HCT116 (cell line): ENCODE results near the gene SGSH. TPM values are rescaled to one million over a fixed set of nuclear protein-coding genes. Genes with fewer than 3 reads are reported as not detected.

ENCODE experiments used
- ATAC-seq: fragments of 200-7000 bp; cut with Tn5 transposase; 2 replicates; pipeline ENCODE4 v1.9.1; 2020; ENCODE audit warnings: mild to moderate bottlenecking, moderate library complexity
- BruUV-seq: library from RNA; stranded (reverse); fragments of 400-500 nt; replicated peaks from 2 replicates; lab custom pipeline; 2021; lab: Mats Ljungman, UMichigan
- CTCF ChIA-PET: fragments of 300-600 bp; sonication (Branson Sonifier 250); formaldehyde crosslinking; loops from one replicate; lab custom pipeline; 2021; ENCODE audit warnings: antibody characterized with exemption; lab: Charles Lee
- POLR2A ChIA-PET: fragments of 300-600, 350-600 bp; sonication (Branson Sonifier 250); formaldehyde crosslinking; loops from one replicate; lab custom pipeline; 2021; ENCODE audit warnings: antibody characterized with exemption; lab: Charles Lee
- RAD21 ChIA-PET, 2 experiments: fragments of 300-600 bp; sonication (Branson Sonifier 250); formaldehyde crosslinking; loops; one replicate each; lab custom pipeline; 2023; ENCODE audit warnings: low total read pairs in 2 of 2; ENCODE audit not compliant: uncharacterized antibody in 2 of 2, unreplicated experiment in 2 of 2, low non-redundant PET in 1 of 2; lab: Charles Lee
- DNase-seq: peaks from one replicate; pipeline ENCODE4 v3.0.0-alpha.2; 2010; ENCODE audit warnings: low read depth, low spot score
- H2AFZ ChIP-seq: fragments of 200-600 bp; shearing (Covaris generic), sonication (generic); 2 replicates; pipeline ENCODE4 v1.6.1; 2017; ENCODE audit warnings: low read depth, mixed run types, mixed read lengths, antibody characterized with exemption, low read length; ENCODE audit not compliant: poor library complexity, severe bottlenecking
- H3K27ac ChIP-seq: 2 replicates; pipeline ENCODE4 v1.5.1; 2012; ENCODE audit warnings: low read depth, low read length
- H3K27me3 ChIP-seq: fragments of 200-600 bp; sonication (generic); 2 replicates; pipeline ENCODE4 v1.6.1; 2016; ENCODE audit warnings: mixed run types, low read length, mixed read lengths; ENCODE audit not compliant: insufficient read depth
- H3K36me3 ChIP-seq, 2 experiments: fragments of 200-500 bp in 1 of 2; fragments of 200-600 bp in 1 of 2; sonication (Bioruptor generic) in 1 of 2; sonication (generic) in 1 of 2; 2 replicates each; pipeline versions ENCODE4 v1.5.1 to v1.6.1; 2014 to 2016; ENCODE audit warnings: low read length in 2 of 2, inconsistent platforms in 1 of 2, mixed read lengths in 1 of 2, mixed run types in 1 of 2; ENCODE audit not compliant: insufficient read depth in 2 of 2, control insufficient read depth in 1 of 2
- H3K4me1 ChIP-seq, 2 experiments: fragments of 200-600 bp in 1 of 2; sonication (generic) in 1 of 2; 2 replicates each; pipeline versions ENCODE4 v1.5.1 to v1.6.1; 2012 to 2017; ENCODE audit warnings: low read length in 2 of 2, inconsistent platforms in 1 of 2, mild to moderate bottlenecking in 1 of 2, mixed read lengths in 1 of 2, mixed run types in 1 of 2, moderate library complexity in 1 of 2; ENCODE audit not compliant: insufficient read depth in 2 of 2, control insufficient read depth in 1 of 2
- H3K4me2 ChIP-seq: fragments of 200-600 bp; sonication (generic); 2 replicates; pipeline ENCODE4 v1.6.1; 2017; ENCODE audit warnings: mixed run types, low read length, mixed read lengths
- H3K4me3 ChIP-seq, 2 experiments: fragments of 200-600 bp in 1 of 2; sonication (generic) in 1 of 2; replicated peaks in 1 of 2; 2 replicates each; pipeline ENCODE4 v1.5.1; 2011 to 2016; ENCODE audit warnings: low read length in 2 of 2, control low read depth in 1 of 2, low read depth in 1 of 2, mild to moderate bottlenecking in 1 of 2, mixed read lengths in 1 of 2, mixed run types in 1 of 2
- H3K79me2 ChIP-seq: fragments of 200-600 bp; sonication (generic); 2 replicates; pipeline ENCODE4 v1.6.1; 2017; ENCODE audit warnings: mild to moderate bottlenecking, mixed run types, low read length, moderate library complexity, mixed read lengths; ENCODE audit not compliant: insufficient read depth
- H3K9ac ChIP-seq: fragments of 200-600 bp; sonication (generic); 2 replicates; pipeline ENCODE4 v1.6.1; 2016; ENCODE audit warnings: low read length, mixed read lengths
- H3K9me2 ChIP-seq: fragments of 200-600 bp; sonication (generic), shearing (Covaris generic); 2 replicates; pipeline ENCODE4 v1.6.1; 2017; ENCODE audit warnings: mixed run types, mild to moderate bottlenecking, moderate library complexity; ENCODE audit not compliant: insufficient read depth
- H3K9me3 ChIP-seq, 2 experiments: fragments of 200-500 bp in 1 of 2; fragments of 200-600 bp in 1 of 2; sonication (Bioruptor generic) in 1 of 2; sonication (generic) in 1 of 2; 2 replicates each; pipeline ENCODE4 v1.6.1; 2014 to 2017; ENCODE audit warnings: low read length in 2 of 2, mixed read lengths in 2 of 2, inconsistent platforms in 1 of 2, low read depth in 1 of 2, mild to moderate bottlenecking in 1 of 2, mixed run types in 1 of 2, moderate library complexity in 1 of 2; ENCODE audit not compliant: control insufficient read depth in 1 of 2, insufficient read depth in 1 of 2
- H4K20me1 ChIP-seq: fragments of 200-600 bp; sonication (generic), shearing (Covaris generic); 2 replicates; pipeline ENCODE4 v1.6.1; 2017; ENCODE audit warnings: mixed run types, mild to moderate bottlenecking, moderate library complexity; ENCODE audit not compliant: insufficient read depth
- CEBPB ChIP-seq: IDR thresholded peaks from 2 replicates; pipeline ENCODE4 v1.6.1; 2012; ENCODE audit warnings: low read depth
- JUND ChIP-seq: IDR thresholded peaks from 2 replicates; pipeline ENCODE4 v1.6.1; 2012
- MAX ChIP-seq: IDR thresholded peaks from 2 replicates; pipeline ENCODE4 v1.6.1; 2012
- POLR2A ChIP-seq: IDR thresholded peaks from 2 replicates; pipeline ENCODE4 v1.7.0; 2011; ENCODE audit warnings: borderline replicate concordance; ENCODE audit not compliant: insufficient read depth, insufficient read length; ENCODE audit errors: extremely low read depth
- POLR2AphosphoS5 ChIP-seq: IDR thresholded peaks from 2 replicates; pipeline ENCODE4 v1.6.1; 2011; ENCODE audit warnings: mild to moderate bottlenecking, low read depth, low read length, moderate library complexity
- RAD21 ChIP-seq: IDR thresholded peaks from 2 replicates; pipeline ENCODE4 v1.6.1; 2012; ENCODE audit warnings: low read depth, mild to moderate bottlenecking
- SRF ChIP-seq: IDR thresholded peaks from 2 replicates; pipeline ENCODE4 v1.6.1; 2012; ENCODE audit warnings: low read depth
- TCF7L2 ChIP-seq: IDR thresholded peaks from 2 replicates; pipeline ENCODE4 v1.7.0; 2011; ENCODE audit warnings: borderline replicate concordance, inconsistent platforms; ENCODE audit not compliant: insufficient read depth, insufficient read length; ENCODE audit errors: extremely low read depth
- YY1 ChIP-seq: IDR thresholded peaks from 2 replicates; pipeline ENCODE4 v1.6.1; 2011; ENCODE audit warnings: low read length, low read depth, moderate library complexity, mild to moderate bottlenecking; ENCODE audit not compliant: insufficient replicate concordance; ENCODE audit errors: extremely low read depth
- ZFX ChIP-seq: fragments of 450-650 bp; IDR thresholded peaks from 2 replicates; pipeline ENCODE4 v1.6.1; 2017
- ZNF274 ChIP-seq: fragments of 200-500 bp; sonication (Bioruptor generic); IDR thresholded peaks from 2 replicates; pipeline ENCODE4 v1.6.1; 2014; ENCODE audit warnings: mild to moderate bottlenecking, low read depth, low read length, inconsistent platforms
- intact Hi-C: fragments of 100-400 bp; cut with micrococcal nuclease; formaldehyde crosslinking; loops from 2 replicates; pipeline ENCODE4 v1.10.0; 2022
- total RNA-seq: library from RNA; stranded (reverse); gene quantifications from one replicate; pipeline ENCODE4 v1.2.1, GENCODE V29; 2021; ENCODE audit not compliant: unreplicated experiment

SGSH gene
- total RNA-seq, 1 experiment from 2014 or later, result 34.4 TPM

- Histone ChIP-seq H4K20me1 (no peaks in the 10 kb centered on the region), H3K79me2 (peaks cover 17% of the 10 kb centered on the region), H3K9ac (peak overlapping the region; percentile 93), H3K4me2 (peak overlapping the region; percentile 98), H3K27ac (peak overlapping the region; percentile 31; the same call in 1 of the 2 replicates), H3K27me3 (no peaks in the 10 kb centered on the region), H3K36me3 (peaks cover 0 to 12% of the 10 kb centered on the region in 2 experiments; a peak in 1 of 4 replicates), H3K9me3 (no peaks in the 10 kb centered on the region), H3K9me2 (no peaks in the 10 kb centered on the region), H3K4me1 (peaks cover 8 to 15% of the 10 kb centered on the region in 2 experiments; a peak in 3 of 4 replicates), H2AFZ (no peak overlapping the region), H3K4me3 (peak overlapping the region; percentile 88 to 97)
- RAD21 ChIA-PET, result no interaction called here
- POLR2A ChIA-PET, result interaction anchor here (0.6 kb wide), 1 partner anchor 382 kb away, joined by 5 read pairs; the partner anchor contains the start of gene CBX4
- no peak for ATAC-seq
- no peak for DNase-seq
- CTCF ChIA-PET, result no interaction called here
- TSS peak; percentile 36 for BruUV-seq
- TF ChIP-seq YY1 (no peak), MAX (no peak), POLR2A (no peak), ZNF274 (no peak), TCF7L2 (no peak), JUND (no peak), RAD21 (no peak), ZFX (no peak), CEBPB (no peak), POLR2AphosphoS5 (no peak), SRF (no peak)
- intact Hi-C loops, result no loop called here
Measured at GRCh38 chr17:80221351-80222105, 1.4 kb upstream of the SGSH start.
